OCI-LY1 (cell line): ENCODE data around the gene EML4.

Source experiments
- H2AFZ ChIP-seq: fragments of 200-600 bp; sonication (generic), shearing (Covaris generic); 2 replicates; pipeline ENCODE4 v1.6.0; 2014; ENCODE audit warnings: antibody characterized with exemption, mild to moderate bottlenecking, low read length
- H3F3A ChIP-seq: fragments of 200-600 bp; sonication (generic), shearing (Covaris generic); 2 replicates; pipeline ENCODE4 v1.6.0; 2014; ENCODE audit warnings: mild to moderate bottlenecking, antibody characterized with exemption, low read length, moderate library complexity; ENCODE audit not compliant: insufficient read depth
- H3K27ac ChIP-seq: fragments of 200-600 bp; sonication (generic); 2 replicates; pipeline ENCODE4 v1.5.1; 2014; ENCODE audit warnings: low read length, mixed run types, mild to moderate bottlenecking, low read depth; ENCODE audit not compliant: poor library complexity, severe bottlenecking
- H3K27me3 ChIP-seq: fragments of 200-600 bp; sonication (generic); 2 replicates; pipeline ENCODE4 v1.6.0; 2014; ENCODE audit warnings: antibody characterized with exemption, mild to moderate bottlenecking, low read length, moderate library complexity; ENCODE audit not compliant: insufficient read depth
- H3K36me3 ChIP-seq: fragments of 200-600 bp; sonication (generic); 2 replicates; pipeline ENCODE4 v1.6.1; 2014; ENCODE audit warnings: mild to moderate bottlenecking, antibody characterized with exemption, low read length, moderate library complexity, mixed read lengths; ENCODE audit not compliant: insufficient read depth
- H3K4me1 ChIP-seq: fragments of 200-600 bp; sonication (generic); 2 replicates; pipeline ENCODE4 v1.5.1; 2014; ENCODE audit warnings: mild to moderate bottlenecking, low read length, moderate library complexity; ENCODE audit not compliant: insufficient read depth, severe bottlenecking
- H3K4me2 ChIP-seq: fragments of 200-600 bp; sonication (generic), shearing (Covaris generic); 2 replicates; pipeline ENCODE4 v1.6.1; 2014; ENCODE audit warnings: low read length
- H3K4me3 ChIP-seq: fragments of 200-600 bp; sonication (generic); 2 replicates; pipeline ENCODE4 v1.5.1; 2014; ENCODE audit warnings: low read length, low read depth, mild to moderate bottlenecking, mixed read lengths; ENCODE audit not compliant: poor library complexity, severe bottlenecking
- H3K79me2 ChIP-seq: fragments of 200-600 bp; shearing (Covaris generic); 2 replicates; pipeline ENCODE4 v1.6.1; 2016; ENCODE audit warnings: mixed run types, low read length, mixed read lengths; ENCODE audit not compliant: insufficient read depth
- H3K9ac ChIP-seq: fragments of 200-600 bp; sonication (generic), shearing (Covaris generic); 2 replicates; pipeline ENCODE4 v1.6.1; 2014; ENCODE audit warnings: mild to moderate bottlenecking, low read length, mixed read lengths
- H3K9me2 ChIP-seq: fragments of 200-600 bp; sonication (generic), shearing (Covaris generic); 2 replicates; pipeline ENCODE4 v1.6.1; 2014; ENCODE audit warnings: low read depth, mild to moderate bottlenecking, low read length, mixed read lengths
- H3K9me3 ChIP-seq: fragments of 200-600 bp; shearing (Covaris generic); 2 replicates; pipeline ENCODE4 v1.6.1; 2014; ENCODE audit warnings: low read length, mixed read lengths
- H4K20me1 ChIP-seq: fragments of 200-600 bp; sonication (generic), shearing (Covaris generic); 2 replicates; pipeline ENCODE4 v1.6.0; 2016; ENCODE audit warnings: mild to moderate bottlenecking, low read length; ENCODE audit not compliant: insufficient read depth
- EZH2 ChIP-seq: fragments of 200-600 bp; sonication (generic), shearing (Covaris generic); IDR thresholded peaks from 2 replicates; pipeline ENCODE4 v1.8.0; 2017; ENCODE audit warnings: borderline replicate concordance, mixed run types, mild to moderate bottlenecking, antibody characterized with exemption, low read length, moderate library complexity, mixed read lengths
- TF ChIP-seq, protein P1 (sequence below): fragments of 200-600 bp; sonication (generic), shearing (Covaris generic); IDR thresholded peaks from 2 replicates; pipeline ENCODE4 v1.5.1; 2017; ENCODE audit warnings: mild to moderate bottlenecking, antibody characterized with exemption, low read length, moderate library complexity, mixed read lengths

The EML4 gene

DNA sequence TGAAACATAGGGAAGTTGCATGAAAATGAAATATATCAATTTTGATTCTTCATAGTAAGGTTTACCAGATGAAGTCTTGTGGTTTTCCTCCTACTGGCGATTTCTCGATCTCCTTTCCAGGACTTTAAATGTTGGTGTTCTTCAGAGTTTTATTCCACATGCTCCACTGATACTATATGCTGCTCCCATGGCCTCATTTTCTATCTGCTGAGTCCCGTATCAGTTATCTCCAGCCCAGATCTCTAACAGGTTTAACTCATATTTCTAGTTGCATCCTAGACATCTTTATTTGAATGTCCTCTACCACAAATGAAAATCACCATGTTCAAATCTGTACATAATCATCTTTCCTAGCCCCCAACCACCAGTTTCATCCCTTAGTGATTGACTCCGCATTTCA is 120.1 kb downstream of the EML4 start:
- Histone ChIP-seq H3K4me1 (no peaks in the 10 kb centered on the region), H3K9ac (no peak overlapping the region), H3K27me3 (no peaks in the 10 kb centered on the region), H4K20me1 (no peaks in the 10 kb centered on the region), H3K9me2 (no peaks in the 10 kb centered on the region), H2AFZ (no peak overlapping the region), H3K27ac (no peak overlapping the region), H3F3A (no peaks in the 10 kb centered on the region), H3K4me2 (no peak overlapping the region), H3K9me3 (no peaks in the 10 kb centered on the region), H3K36me3 (peaks cover 3% of the 10 kb centered on the region; the same call in 1 of the 2 replicates), H3K79me2 (no peaks in the 10 kb centered on the region), H3K4me3 (no peak overlapping the region)
- TF ChIP-seq EZH2 = no peak
- TF ChIP-seq, protein P1, sequence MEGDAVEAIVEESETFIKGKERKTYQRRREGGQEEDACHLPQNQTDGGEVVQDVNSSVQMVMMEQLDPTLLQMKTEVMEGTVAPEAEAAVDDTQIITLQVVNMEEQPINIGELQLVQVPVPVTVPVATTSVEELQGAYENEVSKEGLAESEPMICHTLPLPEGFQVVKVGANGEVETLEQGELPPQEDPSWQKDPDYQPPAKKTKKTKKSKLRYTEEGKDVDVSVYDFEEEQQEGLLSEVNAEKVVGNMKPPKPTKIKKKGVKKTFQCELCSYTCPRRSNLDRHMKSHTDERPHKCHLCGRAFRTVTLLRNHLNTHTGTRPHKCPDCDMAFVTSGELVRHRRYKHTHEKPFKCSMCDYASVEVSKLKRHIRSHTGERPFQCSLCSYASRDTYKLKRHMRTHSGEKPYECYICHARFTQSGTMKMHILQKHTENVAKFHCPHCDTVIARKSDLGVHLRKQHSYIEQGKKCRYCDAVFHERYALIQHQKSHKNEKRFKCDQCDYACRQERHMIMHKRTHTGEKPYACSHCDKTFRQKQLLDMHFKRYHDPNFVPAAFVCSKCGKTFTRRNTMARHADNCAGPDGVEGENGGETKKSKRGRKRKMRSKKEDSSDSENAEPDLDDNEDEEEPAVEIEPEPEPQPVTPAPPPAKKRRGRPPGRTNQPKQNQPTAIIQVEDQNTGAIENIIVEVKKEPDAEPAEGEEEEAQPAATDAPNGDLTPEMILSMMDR = no peak

GRCh38 chr2:42290005-42290404 is 120.9 kb downstream of the EML4 start:
- Histone ChIP-seq H3K4me1 (no peaks in the 10 kb centered on the region), H4K20me1 (no peaks in the 10 kb centered on the region), H3K4me2 (no peak overlapping the region), H3K9me3 (no peaks in the 10 kb centered on the region), H3K27me3 (no peaks in the 10 kb centered on the region), H3K4me3 (no peak overlapping the region), H3F3A (no peaks in the 10 kb centered on the region), H3K9me2 (no peaks in the 10 kb centered on the region), H3K9ac (no peak overlapping the region), H3K79me2 (no peaks in the 10 kb centered on the region), H2AFZ (no peak overlapping the region), H3K36me3 (peaks cover 3% of the 10 kb centered on the region; the same call in 1 of the 2 replicates), H3K27ac (no peak overlapping the region)
- TF ChIP-seq, protein P1 = no peak
- no peak for TF ChIP-seq EZH2

- H3F3A ChIP-seq = no peaks in the 10 kb centered on the region
- no peaks in the 10 kb centered on the region for H3K79me2 ChIP-seq
- H3K4me2 ChIP-seq = no peak overlapping the region
- no peaks in the 10 kb centered on the region for H3K9me2 ChIP-seq
- peaks cover 22% of the 10 kb centered on the region for H3K4me1 ChIP-seq
- H3K9me3 ChIP-seq = no peaks in the 10 kb centered on the region
- H4K20me1 ChIP-seq = no peaks in the 10 kb centered on the region
- no peak overlapping the region for H2AFZ ChIP-seq
- TF ChIP-seq, protein P1 = no peak
- no peak for TF ChIP-seq EZH2
- no peak overlapping the region for H3K4me3 ChIP-seq
- H3K36me3 ChIP-seq = peaks cover 16% of the 10 kb centered on the region
- H3K27me3 ChIP-seq = no peaks in the 10 kb centered on the region
- H3K9ac ChIP-seq = no peak overlapping the region
- no peak overlapping the region for H3K27ac ChIP-seq
Observed at GRCh38 chr2:42293019-42293418, 123.9 kb downstream of the EML4 start.
